Lower lobe of right lung (tissue), 2 donors: Measurements from ENCODE around the gene BAX. TPM values are rescaled to one million over a fixed set of nuclear protein-coding genes. Genes with fewer than 3 reads are reported as not detected.

ENCODE experiments used
- ATAC-seq, 2 donors: fragments of 200-7000 bp; cut with Tn5 transposase; one replicate each; pipeline ENCODE4 v1.9.1; 2020 to 2022; ENCODE audit warnings: mild to moderate bottlenecking in 2 of 2, moderate library complexity in 2 of 2
- DNase-seq: peaks from one replicate; pipeline ENCODE4 v3.0.0-alpha.2; 2020
- H3K27ac ChIP-seq: fragments of 200-600 bp; one replicate; pipeline ENCODE4 v1.8.0; 2022
- H3K27me3 ChIP-seq: fragments of 200-600 bp; one replicate; pipeline ENCODE4 v1.8.0; 2022; ENCODE audit warnings: low read depth
- H3K36me3 ChIP-seq: fragments of 200-600 bp; one replicate; pipeline ENCODE4 v1.8.0; 2022; ENCODE audit warnings: mild to moderate bottlenecking
- H3K4me1 ChIP-seq: fragments of 200-600 bp; one replicate; pipeline ENCODE4 v1.8.0; 2022
- H3K4me3 ChIP-seq: fragments of 200-600 bp; one replicate; pipeline ENCODE4 v1.8.0; 2022; ENCODE audit warnings: mild to moderate bottlenecking
- H3K9me3 ChIP-seq: fragments of 200-600 bp; one replicate; pipeline ENCODE4 v1.8.0; 2022
- CTCF ChIP-seq: fragments of 200-600 bp; IDR thresholded peaks from one replicate; pipeline ENCODE4 v1.8.0; 2022; ENCODE audit warnings: antibody characterized with exemption, mild to moderate bottlenecking
- intact Hi-C: fragments of 100-400 bp; cut with DNase I; formaldehyde crosslinking; loops from one replicate; pipeline ENCODE4 v1.11.0; 2022
- total RNA-seq: library from RNA; stranded (reverse); fragmentation: NEBNext Ultra II Directional; extraction: Animal tissue kit (Norgen Biotek cat#: 25700); gene quantifications from one replicate; pipeline ENCODE4 v1.2.1, GENCODE V29; 2021
- donor health status: DM: no; HTN: yes; CAD: no; lungs with severe emphysema.

Gene BAX
- total RNA-seq, 1 donor from 2014 or later: 142 TPM

DNA sequence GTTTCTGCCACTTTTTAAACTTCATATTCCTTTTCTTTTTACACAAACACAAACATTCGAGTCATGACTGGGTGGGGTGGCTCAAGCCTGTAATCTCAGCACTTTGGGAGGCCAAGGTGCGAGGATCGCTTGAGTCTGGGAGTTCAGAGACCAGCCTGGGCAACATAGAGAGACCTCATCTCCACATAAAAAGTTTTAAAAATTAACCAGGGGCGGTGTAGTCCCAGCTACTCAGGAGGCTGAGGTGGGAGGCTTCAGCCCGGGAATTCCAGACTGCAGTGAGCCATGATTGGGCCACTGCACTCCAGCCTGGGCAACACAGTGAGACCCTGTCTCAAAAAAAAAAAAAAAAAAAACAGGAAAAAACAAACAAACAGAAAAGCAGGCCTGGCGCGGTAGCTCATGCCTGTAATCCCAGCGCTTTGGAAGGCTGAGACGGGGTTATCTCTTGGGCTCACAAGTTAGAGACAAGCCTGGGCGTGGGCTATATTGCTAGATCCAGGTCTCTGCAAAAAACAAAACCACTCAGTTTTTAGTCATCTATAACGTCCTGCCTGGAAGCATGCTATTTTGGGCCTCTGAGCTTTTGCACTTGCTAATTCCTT, 583 bp upstream of the BAX start:
- Histone ChIP-seq H3K27ac (peak overlapping the region; percentile 92), H3K4me1 (peaks cover 18% of the 10 kb centered on the region), H3K9me3 (no peaks in the 10 kb centered on the region), H3K36me3 (peaks cover 11% of the 10 kb centered on the region), H3K4me3 (peak overlapping the region; percentile 100), H3K27me3 (no peaks in the 10 kb centered on the region)
- no peak for TF ChIP-seq CTCF
- no peak for ATAC-seq
- intact Hi-C loops: no loop called here
- no peak for DNase-seq

- intact Hi-C loops: no loop called here
- DNase-seq: no peak
- no peak for ATAC-seq
Measured at GRCh38 chr19:48955308-48955958, 758 bp downstream of the BAX start.

DNA sequence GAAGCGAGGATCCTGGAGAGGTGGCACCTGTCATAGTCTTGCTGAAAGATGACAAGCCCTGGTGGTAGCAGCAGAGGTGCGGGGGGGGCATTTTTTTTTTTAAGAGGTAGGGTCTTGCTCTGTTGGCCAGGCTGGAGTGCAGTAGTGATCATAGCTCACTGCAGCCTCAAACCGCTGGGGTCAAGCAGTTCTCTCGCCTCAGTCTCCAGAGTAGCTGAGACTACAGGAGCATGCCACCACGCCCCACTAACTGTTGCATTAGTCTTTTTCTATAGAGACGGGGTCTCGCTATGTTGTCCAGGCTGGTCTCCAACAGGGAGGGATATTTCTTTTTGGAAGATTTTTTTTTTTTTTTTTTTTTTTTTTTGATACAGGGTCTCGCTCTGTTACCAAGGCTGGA, 3.3 kb downstream of the BAX start:
- ATAC-seq: no peak
- intact Hi-C loops: no loop called here
- H3K4me1 ChIP-seq: peaks cover 29% of the 10 kb centered on the region

More at GRCh38 chr19:48955308-48955958, 758 bp downstream of the BAX start:
- no peaks in the 10 kb centered on the region for H3K9me3 ChIP-seq
- H3K4me3 ChIP-seq: peak overlapping the region; percentile 100
- H3K27me3 ChIP-seq: no peaks in the 10 kb centered on the region
- peaks cover 11% of the 10 kb centered on the region for H3K36me3 ChIP-seq
- H3K4me1 ChIP-seq: peaks cover 21% of the 10 kb centered on the region
- no peak for TF ChIP-seq CTCF
- peak overlapping the region; percentile 92 for H3K27ac ChIP-seq

DNA sequence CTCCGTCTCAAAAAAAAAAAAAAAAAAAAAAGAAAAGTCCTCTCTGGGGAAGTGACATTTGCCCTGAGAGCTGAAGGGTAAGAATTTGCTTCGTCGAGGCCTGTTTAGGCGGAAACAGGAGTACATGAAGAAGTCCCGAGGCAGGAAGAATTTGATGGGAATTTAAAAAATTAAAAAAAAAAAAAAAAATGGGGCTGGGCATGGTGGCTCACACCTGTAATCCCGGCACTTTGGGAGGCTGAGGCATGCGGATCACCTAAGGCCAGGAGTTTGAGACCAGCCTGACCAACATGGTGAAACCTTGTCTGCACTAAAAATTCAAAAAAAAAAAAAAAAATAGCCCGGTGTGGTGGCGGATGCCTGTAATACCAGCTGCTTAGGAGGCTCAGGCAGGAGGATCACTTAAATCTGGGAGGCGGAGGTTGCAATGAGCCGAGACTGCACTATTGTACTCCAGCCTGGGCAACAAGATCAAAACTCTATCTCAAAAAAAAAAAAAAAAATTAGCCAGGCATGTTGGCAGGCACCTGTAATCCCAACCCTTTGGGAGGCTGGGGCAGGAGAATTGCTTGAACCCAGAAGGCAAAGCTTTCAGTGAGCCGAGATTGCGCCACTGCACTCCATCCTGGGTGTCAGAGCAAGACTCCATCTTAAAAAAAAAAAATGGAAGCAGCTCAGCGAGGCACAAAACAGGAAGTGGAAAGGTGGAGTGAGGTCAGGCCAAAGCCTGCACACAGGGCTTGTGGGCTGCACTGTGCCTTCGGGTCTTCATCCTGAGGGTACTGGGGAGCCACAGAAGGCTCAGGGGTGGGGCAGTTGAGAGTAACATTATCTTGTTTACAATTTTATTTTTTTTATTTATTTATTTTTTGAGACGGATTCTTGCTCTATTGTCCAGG, 4.9 kb downstream of the BAX start:
- Histone ChIP-seq H3K27me3 (no peaks in the 10 kb centered on the region), H3K4me1 (peaks cover 39% of the 10 kb centered on the region), H3K36me3 (peaks cover 15% of the 10 kb centered on the region), H3K9me3 (no peaks in the 10 kb centered on the region), H3K4me3 (no peak overlapping the region), H3K27ac (no peak overlapping the region)
- intact Hi-C loops: no loop called here
- DNase-seq: no peak
- TF ChIP-seq CTCF: no peak
- no peak for ATAC-seq

More for the DNA sequence above, 3.3 kb downstream of the BAX start:
- Histone ChIP-seq H3K4me3 (no peak overlapping the region), H3K9me3 (no peaks in the 10 kb centered on the region), H3K27ac (no peak overlapping the region), H3K36me3 (peaks cover 15% of the 10 kb centered on the region), H3K27me3 (no peaks in the 10 kb centered on the region)
- DNase-seq: no peak
- TF ChIP-seq CTCF: no peak

DNA sequence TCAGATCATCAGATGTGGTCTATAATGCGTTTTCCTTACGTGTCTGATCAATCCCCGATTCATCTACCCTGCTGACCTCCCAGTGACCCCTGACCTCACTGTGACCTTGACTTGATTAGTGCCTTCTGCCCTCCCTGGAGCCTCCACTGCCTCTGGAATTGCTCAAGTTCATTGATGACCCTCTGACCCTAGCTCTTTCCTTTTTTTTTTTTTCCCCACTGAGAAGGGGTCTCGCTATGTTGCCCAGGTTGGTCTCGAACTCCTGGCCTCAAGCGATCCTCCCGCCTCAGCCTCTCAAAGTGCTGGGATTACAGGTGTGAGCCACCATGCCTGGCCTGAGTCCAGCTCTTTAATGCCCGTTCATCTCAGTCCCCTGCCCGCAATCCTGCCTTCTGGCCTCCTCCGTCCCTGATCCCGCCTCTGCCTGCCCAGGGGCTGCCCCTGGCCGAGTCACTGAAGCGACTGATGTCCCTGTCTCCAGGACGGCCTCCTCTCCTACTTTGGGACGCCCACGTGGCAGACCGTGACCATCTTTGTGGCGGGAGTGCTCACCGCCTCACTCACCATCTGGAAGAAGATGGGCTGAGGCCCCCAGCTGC, 6.5 kb downstream of the BAX start:
- H3K9me3 ChIP-seq: no peaks in the 10 kb centered on the region
- no peaks in the 10 kb centered on the region for H3K27me3 ChIP-seq
- peaks cover 16% of the 10 kb centered on the region for H3K36me3 ChIP-seq
- no peak overlapping the region for H3K4me3 ChIP-seq
- intact Hi-C loops: no loop called here
- peaks cover 30% of the 10 kb centered on the region for H3K4me1 ChIP-seq
- H3K27ac ChIP-seq: peak overlapping the region; percentile 24
- no peak for TF ChIP-seq CTCF
- ATAC-seq (no peak), DNase-seq (no peak)
